Stimulated activated CD8-positive, alpha-beta memory T cell treated with anti-CD3 and anti-CD28 coated beads, Interleukin-7, amount 100 ng/mL, for 4 hours (primary cell): ENCODE data around the gene KRT24.
"Not testable (repeated sequence)": the region's sequence is repeated elsewhere in the genome, so short reads cannot be mapped to it uniquely, and the experiment has no call there.

Source experiments
- DNase-seq, 2 donors: peaks; one replicate each; pipeline ENCODE4 v3.0.0-alpha.2; 2020; ENCODE audit warnings: low read depth in 2 of 2

The KRT24 gene

DNA sequence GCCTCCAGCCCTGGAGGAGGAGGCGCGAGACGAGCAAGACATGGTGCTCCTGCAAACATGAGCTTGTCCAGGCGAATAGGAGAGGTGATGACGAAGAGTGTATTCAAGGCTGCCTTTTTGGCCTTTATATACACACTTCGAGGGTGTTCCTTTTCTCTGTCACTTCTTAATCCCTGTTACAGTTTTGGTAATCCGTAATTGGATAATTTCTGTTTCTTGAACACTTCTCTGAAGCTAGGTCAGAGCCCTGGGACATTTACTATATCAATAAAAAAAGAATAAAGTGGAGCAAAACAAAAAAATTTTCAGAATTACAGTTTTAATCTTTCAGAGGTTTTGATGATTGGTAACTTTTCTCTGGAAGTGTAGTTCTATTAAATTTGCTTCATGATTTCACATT is at the start of gene KRT24:
KRT24 (minus strand) TSS at position 101 of the 400 bp plus-strand sequence; CDS start at position 42, 59 bp downstream.
- DNase-seq, result no peak

- no peak for DNase-seq
These were observed 47.5 kb upstream of the KRT24 start for GRCh38 chr17:40751065-40751464.

DNA sequence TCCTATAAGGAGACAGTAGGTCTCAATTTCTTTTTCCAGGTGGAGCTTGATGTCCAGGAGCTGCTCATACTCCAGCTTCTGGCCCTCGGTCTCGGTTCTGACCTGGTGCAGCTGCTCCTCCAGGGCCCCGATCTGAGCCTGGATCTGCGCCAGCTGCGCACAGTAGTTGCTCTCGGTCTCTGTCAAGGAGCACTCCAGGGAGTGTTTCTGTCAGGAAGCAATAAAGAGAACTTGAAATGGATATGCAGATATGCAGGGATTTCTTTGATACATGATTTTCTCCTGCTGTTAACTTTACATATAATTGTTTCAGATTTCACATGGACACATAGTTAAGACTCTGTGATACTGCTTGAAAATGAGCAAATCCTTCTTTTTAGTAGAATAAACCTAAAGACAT is 46.8 kb upstream of the KRT24 start:
- DNase-seq, result no peak

DNA sequence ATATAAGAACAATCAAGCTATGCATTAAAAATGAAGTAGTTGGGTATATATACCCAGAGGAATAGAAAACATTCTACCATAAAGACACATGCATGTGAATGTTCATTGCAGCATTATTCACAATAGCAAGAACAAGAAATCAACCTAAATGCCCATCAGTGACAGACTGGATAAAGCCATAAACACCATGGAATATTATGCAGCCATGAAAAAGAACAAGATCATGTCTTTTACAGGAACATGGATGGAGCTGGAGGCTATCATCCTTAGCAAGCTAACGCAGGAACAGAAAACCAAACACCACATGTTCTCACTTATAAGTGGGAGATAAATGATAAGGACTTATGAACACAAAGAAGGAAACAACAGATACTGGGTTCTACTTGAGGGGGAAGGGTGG is 45.1 kb upstream of the KRT24 start:
- not testable (repeated sequence) for DNase-seq

- DNase-seq, result no peak
These were observed 35.0 kb upstream of the KRT24 start for GRCh38 chr17:40738553-40738952.

DNA sequence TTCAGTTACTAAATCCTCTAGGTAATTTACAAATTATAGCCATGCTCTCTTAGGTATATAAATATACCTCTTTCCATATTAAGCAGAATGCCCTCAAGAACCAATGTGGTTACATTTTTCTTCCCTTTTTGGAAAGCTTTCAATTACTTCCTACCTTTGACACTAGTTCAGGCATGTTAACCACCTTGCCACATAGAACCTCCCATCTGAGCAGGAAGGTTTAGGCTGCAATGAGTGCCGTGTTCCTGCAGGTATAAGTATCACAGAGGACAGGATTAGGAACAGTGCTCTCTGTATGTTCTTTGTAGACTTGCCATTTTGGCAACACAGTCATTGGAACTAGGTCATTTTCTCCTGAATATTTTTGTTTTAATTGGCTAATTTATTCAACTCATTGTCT is 31.5 kb upstream of the KRT24 start:
- DNase-seq, result no peak

DNA sequence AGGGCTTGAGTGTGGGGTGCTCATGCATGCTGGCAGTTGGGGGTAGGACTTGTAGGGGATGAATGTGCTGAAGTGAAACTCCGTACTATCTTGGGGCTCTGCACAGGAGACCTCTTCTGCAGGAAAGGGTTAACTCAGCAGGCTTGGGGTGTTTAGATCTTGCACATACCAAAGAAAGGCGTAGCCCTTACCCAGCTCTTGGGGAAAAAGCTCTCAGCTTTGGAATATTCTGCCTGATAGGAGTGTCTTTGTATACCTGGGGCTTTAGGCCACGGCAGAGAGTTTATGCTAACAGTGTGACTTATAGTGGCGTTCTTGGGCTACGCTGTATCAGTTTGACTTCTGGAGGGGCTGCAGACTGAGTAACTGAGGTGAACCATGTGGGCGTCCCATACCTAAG is 30.5 kb upstream of the KRT24 start:
- no peak for DNase-seq

GRCh38 chr17:40730970-40731369 is 27.4 kb upstream of the KRT24 start:
- no peak for DNase-seq

DNA sequence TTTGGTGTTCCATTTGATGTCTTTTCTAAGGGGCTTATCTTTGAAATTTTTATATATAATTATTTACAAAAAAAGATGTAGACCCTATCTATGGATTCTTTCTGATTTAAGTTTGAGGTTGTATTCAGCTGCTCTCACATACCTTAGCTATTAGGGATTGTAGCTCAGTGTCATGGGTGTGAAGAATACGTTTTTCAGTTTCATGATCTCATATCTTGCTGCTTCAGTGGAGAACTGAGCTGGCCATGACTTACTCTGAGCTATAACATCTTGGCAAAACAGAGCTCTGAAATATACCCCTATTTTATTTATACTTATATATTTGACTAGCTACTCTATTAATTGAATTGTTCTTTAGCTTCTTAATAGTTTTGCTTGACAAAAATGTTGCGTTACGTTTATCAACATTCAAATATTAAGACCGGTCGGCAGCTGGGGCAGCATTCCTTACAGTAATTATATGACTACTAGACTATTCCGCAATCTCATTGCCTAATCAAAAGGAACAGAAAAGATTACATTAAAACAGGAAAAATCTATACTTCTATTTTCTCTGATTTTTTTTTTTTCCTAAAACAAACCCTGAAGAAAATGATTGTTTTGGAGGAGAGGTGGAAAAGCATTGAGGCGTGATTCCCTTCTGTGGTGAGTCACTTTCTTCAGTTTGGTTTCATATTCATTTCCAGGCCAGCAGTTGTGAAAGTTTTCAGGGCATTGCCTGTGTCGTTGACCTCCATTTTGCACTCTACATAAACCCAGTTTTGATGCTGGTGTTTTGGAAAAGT is 24.1 kb upstream of the KRT24 start:
- DNase-seq, result no peak

DNA sequence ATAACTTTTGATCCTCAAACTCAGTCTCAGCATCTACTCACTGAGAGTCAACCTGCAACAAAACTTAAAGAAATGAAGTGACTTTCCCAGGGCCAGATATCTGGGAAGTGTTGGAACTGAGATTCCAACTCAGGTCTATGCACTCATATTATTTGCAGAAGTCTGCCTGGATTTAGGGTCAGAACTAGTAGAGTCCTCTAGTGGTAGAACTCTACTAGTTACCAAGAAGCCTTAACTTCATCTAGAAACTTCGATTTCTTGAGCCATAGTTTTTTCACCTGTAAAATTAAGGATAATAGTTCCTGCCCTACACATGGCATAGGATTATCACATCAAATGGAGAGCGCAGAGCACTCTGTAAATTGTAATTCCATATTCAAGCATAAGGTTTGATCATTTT is 23.4 kb upstream of the KRT24 start:
- no peak for DNase-seq

DNA sequence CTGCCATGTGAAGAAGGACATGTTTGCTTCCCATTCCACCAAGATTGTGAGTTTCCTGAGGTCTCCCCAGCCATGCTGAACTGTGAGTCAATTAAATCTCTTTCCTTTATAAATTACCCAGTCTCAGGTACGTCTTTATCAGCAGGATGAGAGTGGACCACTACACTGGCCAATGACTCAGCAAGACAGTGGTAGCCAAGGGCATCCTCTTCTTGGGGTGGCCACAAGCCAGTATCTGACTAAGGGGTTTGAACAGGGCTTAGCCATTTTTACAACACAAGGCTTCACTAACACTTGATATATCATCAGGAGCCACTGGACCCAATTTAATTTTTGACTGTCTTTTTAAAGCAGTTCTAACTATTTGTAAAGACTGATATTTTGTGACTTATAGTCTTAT is 21.1 kb upstream of the KRT24 start:
- no peak for DNase-seq

GRCh38 chr17:40722241-40722640 is 18.7 kb upstream of the KRT24 start:
- DNase-seq, result no peak

- DNase-seq, result no peak
These were observed 17.3 kb upstream of the KRT24 start for GRCh38 chr17:40720899-40721298.

DNA sequence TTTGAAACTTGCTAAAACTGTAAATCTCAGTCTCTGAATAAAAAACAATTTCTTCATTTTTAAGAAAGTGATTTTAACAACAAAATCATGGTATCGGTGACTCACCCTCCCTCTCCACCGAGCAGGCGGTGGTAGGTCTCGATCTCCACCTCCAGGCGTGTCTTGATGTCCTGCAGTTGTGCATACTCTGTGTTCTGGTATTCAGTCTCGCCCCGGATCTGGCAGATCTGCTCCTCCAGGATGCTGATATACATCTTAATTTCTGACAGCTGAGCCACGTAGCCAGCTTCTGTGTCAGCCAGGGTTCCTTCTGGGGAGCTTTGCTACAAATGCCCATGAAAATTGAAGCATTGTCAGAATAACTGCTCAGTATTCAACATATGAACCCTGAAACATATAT is 15.4 kb upstream of the KRT24 start:
- DNase-seq, result no peak

DNA sequence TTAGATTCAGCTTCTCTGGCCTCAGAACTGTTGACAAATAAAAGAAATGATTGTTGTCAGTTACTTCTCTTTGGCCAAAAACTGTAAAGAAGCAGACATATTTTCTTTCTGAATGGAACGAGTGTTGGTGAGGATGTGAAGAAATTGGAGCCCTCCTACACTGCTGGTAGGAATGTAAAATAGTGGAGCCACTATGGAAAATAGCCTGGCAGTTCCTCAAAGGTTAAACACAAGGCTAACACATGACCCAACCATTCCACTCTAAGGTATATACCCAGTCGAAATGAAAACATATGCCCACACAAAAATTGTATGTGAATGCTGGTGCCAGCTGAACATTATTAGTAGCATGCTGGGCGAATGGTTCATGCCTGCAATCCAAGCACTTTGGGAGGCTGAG is 14.2 kb upstream of the KRT24 start:
- no peak for DNase-seq

- DNase-seq, result no peak
These were observed 10.9 kb upstream of the KRT24 start for GRCh38 chr17:40714473-40714872.

GRCh38 chr17:40707745-40708144 is 4.2 kb upstream of the KRT24 start:
- DNase-seq, result no peak

GRCh38 chr17:40705584-40705983 is 2.0 kb upstream of the KRT24 start:
- no peak for DNase-seq

DNA sequence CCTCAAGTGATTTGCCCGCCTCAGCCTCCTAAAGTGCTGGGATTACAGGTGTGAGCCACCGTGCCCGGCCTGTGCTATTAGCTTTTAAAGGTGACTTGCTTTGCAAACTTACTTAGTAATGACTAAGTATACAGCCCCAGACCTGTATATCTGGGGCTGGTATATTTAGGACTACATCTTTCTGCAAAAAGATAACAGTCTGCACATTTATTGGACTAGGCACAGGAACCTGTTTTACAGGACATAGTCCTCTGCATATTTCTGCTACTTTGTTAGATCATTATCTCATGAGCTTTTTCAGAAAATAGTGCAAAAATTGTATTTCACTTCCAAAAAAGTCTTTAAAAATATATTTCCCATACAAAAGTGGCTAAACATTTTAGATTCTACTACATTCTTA is 1.3 kb downstream of the KRT24 start:
- no peak for DNase-seq

DNA sequence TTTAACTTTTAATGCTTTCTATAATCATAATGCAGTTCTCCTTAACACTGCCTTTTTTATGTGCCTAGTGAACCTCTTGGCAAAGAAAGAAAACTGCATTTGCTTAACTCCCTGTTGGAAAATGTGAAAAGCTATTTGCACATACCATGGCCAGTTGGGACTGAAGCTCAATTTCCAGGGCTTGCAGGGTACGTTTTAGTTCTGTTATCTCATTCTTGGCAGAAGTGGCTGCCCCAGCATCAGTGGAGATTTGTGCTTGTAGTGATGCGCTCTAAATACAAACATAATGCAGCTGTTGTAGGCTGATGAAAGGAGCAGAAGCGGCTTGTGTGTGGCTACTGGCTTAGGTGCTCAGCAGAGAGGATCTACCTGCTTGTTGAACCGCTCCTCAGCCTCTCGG is 3.7 kb downstream of the KRT24 start:
- DNase-seq, result no peak

GRCh38 chr17:40699371-40699770 is 4.2 kb downstream of the KRT24 start:
- DNase-seq, result no peak

- DNase-seq, result no peak
These were observed 6.3 kb downstream of the KRT24 start for GRCh38 chr17:40697297-40697696.

DNA sequence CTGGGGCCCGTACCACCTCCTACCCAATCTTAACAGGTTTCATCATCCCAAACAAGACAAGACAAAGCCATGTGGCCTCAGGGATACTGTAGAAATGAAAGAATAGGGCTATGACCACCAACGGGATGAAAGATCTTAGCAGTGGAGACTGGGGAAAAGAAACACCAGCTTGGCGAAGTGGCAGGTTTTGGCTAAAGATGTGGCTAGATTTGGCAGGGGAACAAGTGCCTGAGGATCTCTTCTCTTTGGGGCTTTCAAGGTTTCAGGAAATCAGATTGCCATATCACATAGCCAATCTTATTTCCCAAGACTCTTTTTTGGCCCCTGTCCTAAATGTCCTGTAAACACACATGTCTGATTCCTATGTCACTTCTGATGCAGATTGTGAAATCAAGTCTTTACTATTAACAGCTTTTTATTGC is 6.9 kb downstream of the KRT24 start:
- DNase-seq, result no peak

DNA sequence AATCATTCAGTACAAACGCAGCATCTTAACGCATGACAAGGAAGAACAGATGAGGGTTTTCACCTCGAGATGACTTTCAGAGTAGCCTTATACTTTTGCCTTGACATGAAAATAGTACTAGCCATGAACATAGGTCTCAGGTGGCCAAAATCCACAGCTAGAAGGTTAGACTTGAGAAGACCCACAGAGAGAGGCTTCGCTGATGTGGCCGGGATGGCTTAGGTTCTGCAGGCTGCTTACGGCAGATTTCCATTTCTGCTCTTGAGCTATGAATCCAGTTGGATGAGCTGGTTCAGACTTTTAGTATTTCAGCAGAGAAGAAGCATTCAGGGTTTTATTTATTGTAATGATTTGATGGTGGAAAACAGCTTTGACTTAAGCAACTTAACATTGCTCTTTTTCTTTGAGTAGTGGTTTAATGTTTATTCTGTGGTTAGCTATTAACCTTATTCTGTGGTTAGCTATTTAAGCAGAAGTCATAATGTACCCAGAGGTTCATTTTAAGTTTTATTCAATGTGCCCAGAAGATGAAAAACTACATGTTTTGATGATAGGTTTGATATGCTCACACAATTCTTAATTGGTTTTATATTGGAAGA is 7.6 kb downstream of the KRT24 start:
- no peak for DNase-seq
